OCI-LY1 (cell line): Measurements from ENCODE around the gene RAD51B.

Experiments
- EZH2 ChIP-seq: fragments of 200-600 bp; sonication (generic), shearing (Covaris generic); IDR thresholded peaks from 2 replicates; pipeline ENCODE4 v1.8.0; 2017; ENCODE audit warnings: borderline replicate concordance, mixed run types, mild to moderate bottlenecking, antibody characterized with exemption, low read length, moderate library complexity, mixed read lengths
- TF ChIP-seq, protein P1 (sequence below): fragments of 200-600 bp; sonication (generic), shearing (Covaris generic); IDR thresholded peaks from 2 replicates; pipeline ENCODE4 v1.5.1; 2017; ENCODE audit warnings: mild to moderate bottlenecking, antibody characterized with exemption, low read length, moderate library complexity, mixed read lengths

GRCh38 chr14:68628605-68629310, 809.2 kb downstream of the RAD51B start:
- no peak for TF ChIP-seq EZH2
- TF ChIP-seq, protein P1, sequence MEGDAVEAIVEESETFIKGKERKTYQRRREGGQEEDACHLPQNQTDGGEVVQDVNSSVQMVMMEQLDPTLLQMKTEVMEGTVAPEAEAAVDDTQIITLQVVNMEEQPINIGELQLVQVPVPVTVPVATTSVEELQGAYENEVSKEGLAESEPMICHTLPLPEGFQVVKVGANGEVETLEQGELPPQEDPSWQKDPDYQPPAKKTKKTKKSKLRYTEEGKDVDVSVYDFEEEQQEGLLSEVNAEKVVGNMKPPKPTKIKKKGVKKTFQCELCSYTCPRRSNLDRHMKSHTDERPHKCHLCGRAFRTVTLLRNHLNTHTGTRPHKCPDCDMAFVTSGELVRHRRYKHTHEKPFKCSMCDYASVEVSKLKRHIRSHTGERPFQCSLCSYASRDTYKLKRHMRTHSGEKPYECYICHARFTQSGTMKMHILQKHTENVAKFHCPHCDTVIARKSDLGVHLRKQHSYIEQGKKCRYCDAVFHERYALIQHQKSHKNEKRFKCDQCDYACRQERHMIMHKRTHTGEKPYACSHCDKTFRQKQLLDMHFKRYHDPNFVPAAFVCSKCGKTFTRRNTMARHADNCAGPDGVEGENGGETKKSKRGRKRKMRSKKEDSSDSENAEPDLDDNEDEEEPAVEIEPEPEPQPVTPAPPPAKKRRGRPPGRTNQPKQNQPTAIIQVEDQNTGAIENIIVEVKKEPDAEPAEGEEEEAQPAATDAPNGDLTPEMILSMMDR: no peak
